Subcutaneous abdominal adipose tissue (tissue), 5 donors: ENCODE data around the gene BMP2K.
"Not testable (repeated sequence)": the region's sequence is repeated elsewhere in the genome, so short reads cannot be mapped to it uniquely, and the experiment has no call there.

Experiments used
- H3K27ac ChIP-seq: one replicate; pipeline ENCODE4 v1.7.0; 2013; ENCODE audit warnings: low read depth, mild to moderate bottlenecking, inconsistent platforms, low read length, moderate library complexity
- H3K27me3 ChIP-seq, 5 donors: one replicate each; pipeline ENCODE4 v1.7.0; 2013; ENCODE audit warnings: low read length in 5 of 5, inconsistent platforms in 1 of 5; ENCODE audit not compliant: control insufficient read depth in 5 of 5, insufficient read depth in 4 of 5
- H3K36me3 ChIP-seq, 5 donors: one replicate each; pipeline ENCODE4 v1.7.0; 2013; ENCODE audit warnings: low read length in 5 of 5; ENCODE audit not compliant: control insufficient read depth in 5 of 5, insufficient read depth in 5 of 5
- H3K4me1 ChIP-seq, 5 donors: one replicate each; pipeline ENCODE4 v1.7.0; 2013; ENCODE audit warnings: low read length in 5 of 5, mild to moderate bottlenecking in 3 of 5, moderate library complexity in 1 of 5; ENCODE audit not compliant: control insufficient read depth in 5 of 5, insufficient read depth in 5 of 5
- H3K4me3 ChIP-seq, 5 donors: one replicate each; pipeline ENCODE4 v1.7.0; 2013; ENCODE audit warnings: low read length in 5 of 5, low read depth in 1 of 5
- H3K9ac ChIP-seq, 5 donors: one replicate each; pipeline ENCODE4 v1.7.0; 2013; ENCODE audit warnings: low read length in 5 of 5, mild to moderate bottlenecking in 4 of 5, moderate library complexity in 3 of 5
- H3K9me3 ChIP-seq, 5 donors: one replicate each; pipeline ENCODE4 v1.7.0; 2013; ENCODE audit warnings: low read length in 5 of 5; ENCODE audit not compliant: control insufficient read depth in 5 of 5
- donor health status: healthy.
- donor health status: healthy.
- donor health status: healthy.
- donor health status: healthy.
- donor health status: healthy.

Gene BMP2K

DNA sequence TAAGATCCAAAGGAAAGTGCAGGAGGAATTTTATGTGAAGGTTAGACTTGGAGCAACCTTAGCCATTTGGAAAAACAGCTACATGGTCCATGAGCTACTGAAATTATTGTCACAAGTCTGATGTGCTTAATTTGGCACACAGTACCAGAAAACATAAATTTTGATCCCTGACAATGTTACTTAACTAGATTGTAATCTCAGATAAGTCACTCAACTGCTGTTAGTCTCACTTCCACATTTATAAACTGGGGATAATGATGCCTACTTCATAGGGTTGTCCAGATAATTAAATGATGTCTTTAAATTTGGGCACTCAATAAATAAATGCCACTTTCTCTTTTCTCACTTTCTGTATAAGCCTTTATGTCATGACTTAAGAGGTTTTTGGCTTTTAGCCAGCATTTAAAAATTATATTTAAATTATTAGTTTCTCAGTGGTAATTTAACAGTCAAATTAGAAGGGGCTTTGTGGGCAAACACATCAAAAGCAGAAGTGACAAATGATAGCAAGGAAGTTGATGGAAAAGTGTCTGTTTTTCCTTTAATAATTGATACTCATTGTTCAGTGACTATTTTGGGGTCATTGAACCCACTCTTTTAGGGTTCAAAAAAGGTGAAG lies 104.8 kb downstream of the BMP2K start:
- no peak overlapping the region for H3K27ac ChIP-seq
- H3K4me3 ChIP-seq = no peak overlapping the region
- peaks cover 4 to 40% (median 14%) of the 10 kb centered on the region in 5 donors for H3K36me3 ChIP-seq
- H3K27me3 ChIP-seq = no peaks in the 10 kb centered on the region
- H3K9me3 ChIP-seq = no peaks in the 10 kb centered on the region
- peaks cover 0 to 4% (median 0%) of the 10 kb centered on the region in 5 donors for H3K4me1 ChIP-seq
- H3K9ac ChIP-seq = no peak overlapping the region

- Histone ChIP-seq H3K9me3 (no peaks in the 10 kb centered on the region), H3K27ac (no peak overlapping the region), H3K4me3 (no peak overlapping the region), H3K4me1 (peaks cover 0 to 4% (median 0%) of the 10 kb centered on the region in 5 donors), H3K27me3 (no peaks in the 10 kb centered on the region), H3K36me3 (peaks cover 10 to 28% (median 14%) of the 10 kb centered on the region in 5 donors), H3K9ac (no peak overlapping the region)
Measured at GRCh38 chr4:78885598-78885997, 109.4 kb downstream of the BMP2K start.

DNA sequence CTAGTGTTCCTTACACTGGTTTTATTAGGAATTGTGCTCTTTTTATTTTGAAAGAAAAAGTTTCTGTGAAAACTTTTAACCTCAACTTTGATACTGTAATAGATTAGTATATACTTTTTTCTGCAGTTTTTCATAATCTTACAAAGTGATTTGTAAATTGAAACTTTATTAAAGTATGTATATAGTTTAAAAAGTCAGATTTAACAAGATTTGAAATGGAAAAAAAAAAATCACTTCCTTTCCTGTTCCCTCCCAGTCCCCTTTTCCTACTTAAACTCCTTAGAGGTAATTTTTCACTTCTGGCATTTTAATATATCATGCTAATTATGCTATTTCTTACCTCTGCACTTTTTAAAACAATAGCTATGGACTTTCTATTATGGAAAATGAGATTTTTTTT lies 113.8 kb downstream of the BMP2K start:
- no peak overlapping the region for H3K4me3 ChIP-seq
- H3K9me3 ChIP-seq = no peaks in the 10 kb centered on the region
- H3K4me1 ChIP-seq = peaks cover 0 to 4% (median 0%) of the 10 kb centered on the region in 5 donors
- no peak overlapping the region for H3K27ac ChIP-seq
- H3K36me3 ChIP-seq = peaks cover 25 to 41% (median 35%) of the 10 kb centered on the region in 5 donors
- H3K27me3 ChIP-seq = no peaks in the 10 kb centered on the region
- no peak overlapping the region for H3K9ac ChIP-seq

DNA sequence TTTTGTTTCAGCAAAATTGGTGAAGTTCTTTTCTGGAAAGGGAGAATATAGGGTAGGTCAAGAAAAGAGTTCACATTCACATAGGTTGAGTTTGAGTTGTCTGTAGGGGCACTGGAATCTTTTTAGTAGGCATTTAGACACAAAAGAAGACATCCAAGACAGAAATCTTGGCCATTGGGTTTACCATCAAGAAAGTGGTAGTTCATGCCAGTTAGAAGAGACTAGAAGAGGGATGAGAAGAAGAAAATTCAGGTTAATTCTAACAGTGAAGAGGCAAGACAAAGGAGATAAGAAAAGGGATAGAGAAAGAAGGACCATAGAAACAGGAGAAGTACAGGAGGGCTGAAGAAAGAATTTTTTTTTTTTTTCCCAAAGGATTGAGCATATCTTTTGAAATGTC lies 123.2 kb downstream of the BMP2K start:
- Histone ChIP-seq H3K36me3 (peaks cover 5 to 22% (median 7%) of the 10 kb centered on the region in 5 donors), H3K4me3 (no peak overlapping the region), H3K9me3 (no peaks in the 10 kb centered on the region), H3K9ac (no peak overlapping the region), H3K27me3 (no peaks in the 10 kb centered on the region), H3K4me1 (no peaks in the 10 kb centered on the region), H3K27ac (no peak overlapping the region)

GRCh38 chr4:78901882-78902281 lies 125.7 kb downstream of the BMP2K start:
- Histone ChIP-seq H3K4me3 (no peak overlapping the region), H3K36me3 (peaks cover 0 to 15% (median 0%) of the 10 kb centered on the region in 5 donors), H3K4me1 (no peaks in the 10 kb centered on the region), H3K27ac (no peak overlapping the region), H3K9me3 (no peaks in the 10 kb centered on the region), H3K9ac (no peak overlapping the region), H3K27me3 (no peaks in the 10 kb centered on the region)

- Histone ChIP-seq H3K9me3 (no peaks in the 10 kb centered on the region), H3K36me3 (peaks cover 0 to 15% (median 0%) of the 10 kb centered on the region in 5 donors)
Measured at GRCh38 chr4:78902298-78902697, 126.1 kb downstream of the BMP2K start.

GRCh38 chr4:78904143-78904542 lies 128.0 kb downstream of the BMP2K start:
- Histone ChIP-seq H3K36me3 (peaks cover 0 to 17% (median 0%) of the 10 kb centered on the region in 5 donors), H3K9me3 (no peaks in the 10 kb centered on the region), H3K4me3 (no peak overlapping the region), H3K27ac (no peak overlapping the region), H3K27me3 (no peaks in the 10 kb centered on the region), H3K4me1 (no peaks in the 10 kb centered on the region), H3K9ac (no peak overlapping the region)

More at GRCh38 chr4:78902298-78902697, 126.1 kb downstream of the BMP2K start:
- no peak overlapping the region for H3K9ac ChIP-seq
- H3K27me3 ChIP-seq = no peaks in the 10 kb centered on the region
- no peak overlapping the region for H3K4me3 ChIP-seq
- no peaks in the 10 kb centered on the region for H3K4me1 ChIP-seq
- no peak overlapping the region for H3K27ac ChIP-seq

GRCh38 chr4:78907638-78908037 lies 131.5 kb downstream of the BMP2K start:
- no peaks in the 10 kb centered on the region for H3K27me3 ChIP-seq
- H3K9ac ChIP-seq = no peak overlapping the region
- no peaks in the 10 kb centered on the region for H3K4me1 ChIP-seq
- no peak overlapping the region for H3K27ac ChIP-seq
- H3K36me3 ChIP-seq = peaks cover 10 to 22% (median 17%) of the 10 kb centered on the region in 5 donors
- H3K4me3 ChIP-seq = no peak overlapping the region
- H3K9me3 ChIP-seq = no peaks in the 10 kb centered on the region

DNA sequence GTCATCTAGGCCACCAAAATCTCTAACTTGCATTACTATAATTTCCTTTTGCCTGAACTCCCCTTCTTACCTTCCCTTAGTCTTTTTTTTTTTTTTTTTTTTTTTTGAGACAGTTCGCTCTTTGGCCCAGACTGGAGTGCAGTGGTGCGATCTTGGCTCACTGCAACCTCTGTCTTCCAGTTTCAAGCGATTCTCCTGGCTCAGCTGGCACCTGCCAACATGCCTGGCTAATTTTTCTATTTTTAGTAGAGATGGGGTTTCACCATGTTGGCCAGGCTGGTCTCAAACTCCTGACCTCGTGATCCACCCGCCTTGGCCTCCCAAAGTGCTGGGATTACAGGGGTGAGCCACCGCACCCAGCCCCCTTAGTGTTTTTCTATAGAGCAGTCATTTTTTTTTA lies 132.8 kb downstream of the BMP2K start:
- H3K27me3 ChIP-seq, H3K9ac ChIP-seq, H3K27ac ChIP-seq, H3K9me3 ChIP-seq, H3K4me1 ChIP-seq, H3K4me3 ChIP-seq: not testable (repeated sequence)
- H3K36me3 ChIP-seq = peaks cover 10 to 20% (median 17%) of the 10 kb centered on the region in 5 donors

GRCh38 chr4:78910612-78911011 lies 134.5 kb downstream of the BMP2K start:
- Histone ChIP-seq H3K27me3 (no peaks in the 10 kb centered on the region), H3K4me1 (no peaks in the 10 kb centered on the region), H3K9ac (no peak overlapping the region), H3K36me3 (peaks cover 12 to 20% (median 17%) of the 10 kb centered on the region in 5 donors), H3K27ac (no peak overlapping the region), H3K9me3 (no peaks in the 10 kb centered on the region), H3K4me3 (no peak overlapping the region)
